Measurements from ENCODE around the gene PPP6R1. TPM values are rescaled to one million over a fixed set of nuclear protein-coding genes. Genes with fewer than 3 reads are reported as not detected.
"Not testable (repeated sequence)": the region's sequence is repeated elsewhere in the genome, so short reads cannot be mapped to it uniquely, and the experiment has no call there.

PPP6R1 gene
- total RNA-seq, 1 experiment from 2014 or later: 109 TPM

- no peak for DNase-seq (ENCODE audit: low spot score)
- in situ Hi-C loops (cut with HindIII; ENCODE audit: low sequenced_read_pairs): no loop called here
These were observed 51.9 kb downstream of the PPP6R1 start for GRCh38 chr19:55206664-55207500.

GRCh38 chr19:55202199-55202598, 56.6 kb downstream of the PPP6R1 start:
- in situ Hi-C loops (cut with HindIII; ENCODE audit: low sequenced_read_pairs); DNase-seq (ENCODE audit: low spot score): not testable (repeated sequence)

GRCh38 chr19:55199620-55200204, 59.1 kb downstream of the PPP6R1 start:
- in situ Hi-C loops (cut with HindIII; ENCODE audit: low sequenced_read_pairs): no loop called here
- DNase-seq (ENCODE audit: low spot score): no peak

- DNase-seq (ENCODE audit: low spot score): no peak
- in situ Hi-C loops (cut with HindIII; ENCODE audit: low sequenced_read_pairs): no loop called here
These were observed 60.2 kb downstream of the PPP6R1 start for GRCh38 chr19:55198651-55199050.

GRCh38 chr19:55197528-55197927, 61.3 kb downstream of the PPP6R1 start:
- peak; percentile 30 for DNase-seq (ENCODE audit: low spot score)
- in situ Hi-C loops (cut with HindIII; ENCODE audit: low sequenced_read_pairs): no loop called here

DNA sequence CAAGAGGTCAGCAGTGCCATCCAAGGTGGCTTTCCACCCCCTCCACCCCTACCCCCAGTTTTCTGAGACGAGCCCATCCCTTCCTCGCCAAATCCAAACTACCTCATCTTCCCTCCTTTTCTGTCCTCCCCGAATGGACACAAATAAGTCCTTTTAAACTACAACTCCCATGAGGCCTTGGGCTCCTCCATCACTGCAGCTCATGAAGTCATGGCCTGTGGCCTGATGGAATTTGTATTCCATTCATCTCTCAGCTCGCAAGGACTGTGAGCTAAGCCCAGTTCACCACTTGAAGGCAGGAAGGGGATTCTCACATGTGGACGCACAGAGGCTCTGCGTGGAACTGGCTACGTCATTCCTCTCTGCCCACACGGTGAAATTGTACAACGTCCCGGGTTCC, 62.0 kb downstream of the PPP6R1 start:
- DNase-seq (ENCODE audit: low spot score): no peak
- in situ Hi-C loops (cut with HindIII; ENCODE audit: low sequenced_read_pairs): no loop called here

DNA sequence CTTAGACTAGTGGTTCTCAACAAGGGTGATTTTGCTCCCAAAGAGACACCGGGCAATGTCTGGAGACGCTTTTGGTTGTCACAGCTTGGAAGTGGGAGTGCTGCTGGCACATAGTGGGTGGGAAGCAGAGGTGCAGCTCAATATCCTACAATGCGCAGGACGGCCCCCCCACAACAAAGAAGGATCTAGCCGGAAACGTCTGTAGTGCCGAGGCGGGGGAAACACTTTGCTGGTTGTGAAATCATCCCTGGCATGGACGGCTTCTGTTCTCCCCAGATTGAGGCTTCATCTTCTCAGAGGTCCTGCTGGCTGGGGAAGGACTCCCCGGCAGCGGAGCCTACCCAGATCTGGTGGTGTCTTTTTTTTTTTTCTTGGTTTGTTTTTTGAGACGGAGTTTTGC, 65.3 kb downstream of the PPP6R1 start:
- in situ Hi-C loops (cut with HindIII; ENCODE audit: low sequenced_read_pairs): no loop called here
- DNase-seq (ENCODE audit: low spot score): no peak

DNA sequence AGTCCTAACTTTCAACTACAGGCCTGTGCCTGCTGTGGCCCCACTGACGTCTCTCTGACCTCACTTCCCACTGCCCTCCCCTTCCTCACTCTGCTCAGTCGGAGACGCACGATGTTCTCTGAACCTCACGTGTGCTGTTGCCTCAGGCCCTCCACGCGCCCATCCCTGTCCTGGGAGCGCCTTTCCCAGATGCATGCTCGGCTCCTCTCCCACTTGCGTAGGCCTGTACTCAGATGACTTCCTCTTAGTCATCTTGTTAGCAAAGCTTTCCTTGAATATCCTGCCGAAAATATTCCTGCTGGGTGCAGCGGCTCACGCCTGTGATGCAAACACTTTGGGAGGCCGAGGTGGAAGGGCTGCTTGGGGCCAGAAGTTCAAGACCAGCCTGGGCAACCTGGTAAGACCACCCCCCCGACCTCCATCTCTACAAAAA, 69.4 kb downstream of the PPP6R1 start:
- no peak for DNase-seq (ENCODE audit: low spot score)

GRCh38 chr19:55188625-55189024, 70.2 kb downstream of the PPP6R1 start:
- DNase-seq (ENCODE audit: low spot score): no peak
- in situ Hi-C loops (cut with HindIII; ENCODE audit: low sequenced_read_pairs): no loop called here

More for the DNA sequence above, 69.4 kb downstream of the PPP6R1 start:
- in situ Hi-C loops (cut with HindIII; ENCODE audit: low sequenced_read_pairs): no loop called here

- in situ Hi-C loops (cut with HindIII; ENCODE audit: low sequenced_read_pairs): no loop called here
- no peak for DNase-seq (ENCODE audit: low spot score)
These were observed 72.7 kb downstream of the PPP6R1 start for GRCh38 chr19:55186080-55186479.

DNA sequence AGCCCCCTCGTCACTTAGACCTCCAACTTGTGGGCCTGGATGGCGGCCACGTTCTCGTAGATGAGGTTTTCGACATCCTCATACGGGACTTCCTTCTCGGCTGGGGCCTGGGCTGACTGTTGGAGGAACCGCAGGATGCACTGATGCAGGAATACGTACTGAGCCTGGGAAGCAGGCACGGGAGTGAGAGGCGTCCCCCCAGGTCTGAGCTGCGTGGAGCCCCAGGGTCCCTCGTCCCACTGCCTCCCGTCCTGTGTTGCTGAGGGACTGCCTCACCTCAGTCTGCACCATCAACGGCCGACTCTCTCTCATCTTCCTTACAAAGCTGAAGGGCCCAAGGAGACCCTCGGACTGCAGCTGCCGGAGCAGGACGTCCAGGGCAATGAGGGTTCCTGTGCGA, 77.1 kb downstream of the PPP6R1 start:
- DNase-seq (ENCODE audit: low spot score): no peak
- in situ Hi-C loops (cut with HindIII; ENCODE audit: low sequenced_read_pairs): no loop called here

Other genes with a start within 250 kb of the PPP6R1 start
- not detected in 2 replicates for gene GP6, start 220.8 kb downstream of the PPP6R1 start, total RNA-seq (2014; rRNA removed; shearing (Covaris generic))
- gene RDH13, start 195.9 kb downstream of the PPP6R1 start, total RNA-seq (2014; rRNA removed; shearing (Covaris generic)): 31.4 and 38.9 TPM in 2 replicates
- gene EPS8L1, start 183.1 kb downstream of the PPP6R1 start, total RNA-seq (2014; rRNA removed; shearing (Covaris generic)): 9.7 and 11.7 TPM in 2 replicates
- 77.4 and 81.7 TPM in 2 replicates for gene PPP1R12C, start 141.4 kb downstream of the PPP6R1 start, total RNA-seq (2014; rRNA removed; shearing (Covaris generic))
- gene TNNT1, start 109.8 kb downstream of the PPP6R1 start, total RNA-seq (2014; rRNA removed; shearing (Covaris generic)): 423 and 463 TPM in 2 replicates
- gene TNNI3, start 101.3 kb downstream of the PPP6R1 start, total RNA-seq (2014; rRNA removed; shearing (Covaris generic)): 13.5 and 25.2 TPM in 2 replicates
- 25.2 and 37.7 TPM in 2 replicates for gene DNAAF3, start 92.4 kb downstream of the PPP6R1 start, total RNA-seq (2014; rRNA removed; shearing (Covaris generic))
- 0.85 and 1.2 TPM in 2 replicates for gene SYT5, start 78.7 kb downstream of the PPP6R1 start, total RNA-seq (2014; rRNA removed; shearing (Covaris generic))
- 5.2 and 20.7 TPM in 2 replicates for gene PTPRH, start 49.5 kb downstream of the PPP6R1 start, total RNA-seq (2014; rRNA removed; shearing (Covaris generic))
- 0.62 and 1.5 TPM in 2 replicates for gene TMEM86B, start 30.3 kb downstream of the PPP6R1 start, total RNA-seq (2014; rRNA removed; shearing (Covaris generic))
- 74.4 and 89.1 TPM in 2 replicates for gene HSPBP1, start 21.1 kb upstream of the PPP6R1 start, total RNA-seq (2014; rRNA removed; shearing (Covaris generic))
- gene BRSK1, start 25.0 kb upstream of the PPP6R1 start, total RNA-seq (2014; rRNA removed; shearing (Covaris generic)): 8.9 and 18.3 TPM in 2 replicates
- gene TMEM150B, start 66.3 kb upstream of the PPP6R1 start, total RNA-seq (2014; rRNA removed; shearing (Covaris generic)): 1.9 TPM in 1 of 2 replicates, not detected in the other
- gene KMT5C, start 80.9 kb upstream of the PPP6R1 start, total RNA-seq (2014; rRNA removed; shearing (Covaris generic)): 17.7 and 20.8 TPM in 2 replicates
- gene COX6B2, start 95.7 kb upstream of the PPP6R1 start, total RNA-seq (2014; rRNA removed; shearing (Covaris generic)): 5.8 TPM in 2 replicates
- gene GARIN5B, start 104.2 kb upstream of the PPP6R1 start, total RNA-seq (2014; rRNA removed; shearing (Covaris generic)): not detected in 2 replicates
- 6.5 and 8.4 TPM in 2 replicates for gene IL11, start 111.4 kb upstream of the PPP6R1 start, total RNA-seq (2014; rRNA removed; shearing (Covaris generic))
- gene TMEM190, start 117.8 kb upstream of the PPP6R1 start, total RNA-seq (2014; rRNA removed; shearing (Covaris generic)): 4.0 and 14.0 TPM in 2 replicates
- 0.55 TPM in 1 of 2 replicates, not detected in the other for gene TMEM238, start 125.3 kb upstream of the PPP6R1 start, total RNA-seq (2014; rRNA removed; shearing (Covaris generic))
- gene RPL28, start 126.9 kb upstream of the PPP6R1 start, total RNA-seq (2014; rRNA removed; shearing (Covaris generic)): 236 and 319 TPM in 2 replicates
- gene UBE2S, start 148.8 kb upstream of the PPP6R1 start, total RNA-seq (2014; rRNA removed; shearing (Covaris generic)): 329 and 348 TPM in 2 replicates
- not detected in 2 replicates for gene SHISA7, start 184.3 kb upstream of the PPP6R1 start, total RNA-seq (2014; rRNA removed; shearing (Covaris generic))
- gene ISOC2, start 202.6 kb upstream of the PPP6R1 start, total RNA-seq (2014; rRNA removed; shearing (Covaris generic)): 186 and 197 TPM in 2 replicates
- not detected in 2 replicates for gene C19orf85, start 205.7 kb upstream of the PPP6R1 start, total RNA-seq (2014; rRNA removed; shearing (Covaris generic))
- 13.3 and 27.6 TPM in 2 replicates for gene ZNF628, start 217.6 kb upstream of the PPP6R1 start, total RNA-seq (2014; rRNA removed; shearing (Covaris generic))
- 143 and 157 TPM in 2 replicates for gene NAT14, start 226.2 kb upstream of the PPP6R1 start, total RNA-seq (2014; rRNA removed; shearing (Covaris generic))
- 2.5 and 9.4 TPM in 2 replicates for gene SSC5D, start 229.4 kb upstream of the PPP6R1 start, total RNA-seq (2014; rRNA removed; shearing (Covaris generic))